ENCODE measurements around the gene CCDC192. TPM values are rescaled to one million over a fixed set of nuclear protein-coding genes. Genes with fewer than 3 reads are reported as not detected.

The CCDC192 gene
- total RNA-seq, 1 donor from 2014 or later = not detected

DNA sequence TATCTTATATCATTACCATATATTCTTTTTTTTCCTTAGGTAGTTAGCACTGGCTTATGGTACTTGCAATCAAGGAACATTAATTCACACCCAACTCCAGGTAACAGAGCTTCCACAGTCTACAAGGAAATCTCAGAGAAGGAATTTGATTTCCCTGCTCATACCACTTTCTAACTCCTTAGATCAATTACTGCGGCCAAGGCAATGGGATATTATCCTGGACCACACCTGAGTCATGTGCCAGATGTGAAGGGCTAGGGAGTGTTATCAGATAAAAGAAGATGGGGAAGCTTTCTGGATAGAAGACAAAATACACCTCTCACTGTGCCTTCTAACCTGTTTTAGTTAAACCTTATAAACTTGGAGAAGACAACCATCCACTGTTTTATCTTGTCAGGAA is 181.2 kb downstream of the CCDC192 start:
- no peaks in the 10 kb centered on the region for H3K9me3 ChIP-seq (ENCODE audit: low read depth)
- TF ChIP-seq EZH2phosphoT487 (IDR thresholded peaks at IDR 0.05) (no peak), EZH2 (IDR thresholded peaks at IDR 0.05) (no peak)
- TF ChIP-seq, protein P1, sequence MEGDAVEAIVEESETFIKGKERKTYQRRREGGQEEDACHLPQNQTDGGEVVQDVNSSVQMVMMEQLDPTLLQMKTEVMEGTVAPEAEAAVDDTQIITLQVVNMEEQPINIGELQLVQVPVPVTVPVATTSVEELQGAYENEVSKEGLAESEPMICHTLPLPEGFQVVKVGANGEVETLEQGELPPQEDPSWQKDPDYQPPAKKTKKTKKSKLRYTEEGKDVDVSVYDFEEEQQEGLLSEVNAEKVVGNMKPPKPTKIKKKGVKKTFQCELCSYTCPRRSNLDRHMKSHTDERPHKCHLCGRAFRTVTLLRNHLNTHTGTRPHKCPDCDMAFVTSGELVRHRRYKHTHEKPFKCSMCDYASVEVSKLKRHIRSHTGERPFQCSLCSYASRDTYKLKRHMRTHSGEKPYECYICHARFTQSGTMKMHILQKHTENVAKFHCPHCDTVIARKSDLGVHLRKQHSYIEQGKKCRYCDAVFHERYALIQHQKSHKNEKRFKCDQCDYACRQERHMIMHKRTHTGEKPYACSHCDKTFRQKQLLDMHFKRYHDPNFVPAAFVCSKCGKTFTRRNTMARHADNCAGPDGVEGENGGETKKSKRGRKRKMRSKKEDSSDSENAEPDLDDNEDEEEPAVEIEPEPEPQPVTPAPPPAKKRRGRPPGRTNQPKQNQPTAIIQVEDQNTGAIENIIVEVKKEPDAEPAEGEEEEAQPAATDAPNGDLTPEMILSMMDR (IDR thresholded peaks at IDR 0.05) = no peak
- no peak overlapping the region for H3K4me3 Mint-ChIP-seq

DNA sequence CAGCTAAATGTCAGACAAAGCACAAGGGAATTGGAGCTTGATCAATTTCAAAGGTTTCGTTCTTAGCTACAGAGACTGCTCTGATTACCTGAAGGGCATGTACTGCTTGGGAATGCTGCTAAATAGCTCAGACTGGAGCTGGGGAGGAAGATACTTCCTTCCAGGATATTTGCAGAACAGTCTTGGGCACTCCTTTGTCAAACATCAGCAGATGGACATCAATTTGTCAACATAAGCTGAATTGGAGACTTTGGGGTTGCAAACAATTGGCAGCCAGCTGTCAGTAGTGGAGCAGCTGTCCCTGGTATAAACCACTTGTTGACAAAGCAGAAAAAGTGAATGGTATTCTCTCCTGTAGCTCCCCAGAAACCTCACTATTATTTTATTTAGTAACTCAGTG is 182.0 kb downstream of the CCDC192 start:
- peaks cover 2% of the 10 kb centered on the region for H3K9me3 Mint-ChIP-seq
- H3K27ac ChIP-seq = no peak overlapping the region
- DNase-seq (ENCODE audit: low spot score) = no peak
- H3K36me3 Mint-ChIP-seq = no peaks in the 10 kb centered on the region
- no peak overlapping the region for H3K4me3 Mint-ChIP-seq
- no peak overlapping the region for H3K4me2 ChIP-seq
- H3K27me3 Mint-ChIP-seq (ENCODE audit: insufficient read depth, low read depth) = peaks cover 2% of the 10 kb centered on the region
- no peaks in the 10 kb centered on the region for H3K4me1 ChIP-seq
- no peak overlapping the region for H3K4me3 ChIP-seq
- TF ChIP-seq EZH2phosphoT487 (IDR thresholded peaks at IDR 0.05) = no peak
- TF ChIP-seq EZH2 (IDR thresholded peaks at IDR 0.05) = no peak
- TF ChIP-seq, protein P1 (IDR thresholded peaks at IDR 0.05) = no peak
- no peaks in the 10 kb centered on the region for H3K4me1 Mint-ChIP-seq
- H3F3A ChIP-seq (ENCODE audit: low read depth) = no peaks in the 10 kb centered on the region
- no peaks in the 10 kb centered on the region for H3K79me2 ChIP-seq (ENCODE audit: low read depth)
- no peaks in the 10 kb centered on the region for H3K27me3 ChIP-seq
- no peak overlapping the region for H3K9ac ChIP-seq
- H2AFZ ChIP-seq (replicated peaks) = no peak overlapping the region
- H3K27ac Mint-ChIP-seq = no peak overlapping the region
- H3K36me3 ChIP-seq = no peaks in the 10 kb centered on the region
- H3K9me3 ChIP-seq (ENCODE audit: low read depth) = no peaks in the 10 kb centered on the region
- H4K20me1 ChIP-seq (ENCODE audit: low read depth) = no peaks in the 10 kb centered on the region

More for the DNA sequence above, 181.2 kb downstream of the CCDC192 start:
- Histone ChIP-seq H3K27me3 (no peaks in the 10 kb centered on the region), H3K79me2 (ENCODE audit: low read depth) (no peaks in the 10 kb centered on the region), H3F3A (ENCODE audit: low read depth) (no peaks in the 10 kb centered on the region), H3K4me3 (no peak overlapping the region), H3K36me3 (no peaks in the 10 kb centered on the region), H3K9ac (no peak overlapping the region), H2AFZ (replicated peaks) (no peak overlapping the region), H3K27ac (no peak overlapping the region), H4K20me1 (ENCODE audit: low read depth) (no peaks in the 10 kb centered on the region), H3K4me2 (no peak overlapping the region), H3K4me1 (no peaks in the 10 kb centered on the region)
- Mint-ChIP-seq H3K9me3 (peaks cover 2% of the 10 kb centered on the region), H3K27ac (no peak overlapping the region), H3K27me3 (ENCODE audit: insufficient read depth, low read depth) (no peaks in the 10 kb centered on the region), H3K36me3 (no peaks in the 10 kb centered on the region), H3K4me1 (no peaks in the 10 kb centered on the region)
- DNase-seq (ENCODE audit: low spot score) = no peak

GRCh38 chr5:127886081-127886480 is 182.9 kb downstream of the CCDC192 start:
- Mint-ChIP-seq H3K9me3 (no peaks in the 10 kb centered on the region), H3K36me3 (no peaks in the 10 kb centered on the region), H3K4me1 (no peaks in the 10 kb centered on the region), H3K27me3 (ENCODE audit: insufficient read depth, low read depth) (peaks cover 2% of the 10 kb centered on the region), H3K4me3 (no peak overlapping the region), H3K27ac (no peak overlapping the region)
- H3K79me2 ChIP-seq (ENCODE audit: low read depth) = no peaks in the 10 kb centered on the region
- H3K4me3 ChIP-seq = no peak overlapping the region
- TF ChIP-seq, protein P1 (IDR thresholded peaks at IDR 0.05) = no peak
- no peak for TF ChIP-seq EZH2phosphoT487 (IDR thresholded peaks at IDR 0.05)
- TF ChIP-seq EZH2 (IDR thresholded peaks at IDR 0.05) = no peak
- no peaks in the 10 kb centered on the region for H3K27me3 ChIP-seq
- H3K36me3 ChIP-seq = no peaks in the 10 kb centered on the region
- H3F3A ChIP-seq (ENCODE audit: low read depth) = no peaks in the 10 kb centered on the region
- H3K9ac ChIP-seq = no peak overlapping the region
- no peaks in the 10 kb centered on the region for H4K20me1 ChIP-seq (ENCODE audit: low read depth)
- H3K27ac ChIP-seq = no peak overlapping the region
- no peak for DNase-seq (ENCODE audit: low spot score)
- H3K4me1 ChIP-seq = no peaks in the 10 kb centered on the region
- H3K4me2 ChIP-seq = no peak overlapping the region
- H2AFZ ChIP-seq (replicated peaks) = no peak overlapping the region
- no peaks in the 10 kb centered on the region for H3K9me3 ChIP-seq (ENCODE audit: low read depth)
